HepG2 (cell line): Measurements from ENCODE around the gene SLTM. TPM values are rescaled to one million over a fixed set of nuclear protein-coding genes. Genes with fewer than 3 reads are reported as not detected.

Source experiments
- ELF4 ChIP-seq: sonication (generic); formaldehyde crosslinking; IDR thresholded peaks from 2 replicates; pipeline ENCODE4 v1.5.0; 2020; ENCODE audit warnings: missing genetic modification reagents, mild to moderate bottlenecking, moderate library complexity, borderline replicate concordance
- MAF1 ChIP-seq: sonication (generic); formaldehyde crosslinking; IDR thresholded peaks from 2 replicates; pipeline ENCODE4 v1.5.0; 2020; ENCODE audit warnings: missing genetic modification reagents, borderline replicate concordance
- NFATC3 ChIP-seq: sonication (generic); formaldehyde crosslinking; IDR thresholded peaks from 2 replicates; pipeline ENCODE4 v1.5.1; 2020; ENCODE audit warnings: mild to moderate bottlenecking, missing genetic modification reagents
- PHB2 ChIP-seq: fragments of 450-650 bp; IDR thresholded peaks from 2 replicates; pipeline ENCODE4 v1.6.1; 2018; ENCODE audit not compliant: partially characterized antibody
- PHF8 ChIP-seq: sonication (generic); formaldehyde crosslinking; IDR thresholded peaks from 2 replicates; pipeline ENCODE4 v1.5.0; 2020; ENCODE audit warnings: missing genetic modification reagents
- ZFX ChIP-seq: sonication (generic); formaldehyde crosslinking; IDR thresholded peaks from 2 replicates; pipeline ENCODE4 v1.4.0; 2020; ENCODE audit warnings: mild to moderate bottlenecking, low read depth, missing genetic modification reagents, moderate library complexity
- ZNF776 ChIP-seq: sonication (generic); formaldehyde crosslinking; IDR thresholded peaks from 2 replicates; pipeline ENCODE4 v1.4.0; 2020; ENCODE audit warnings: mild to moderate bottlenecking, missing genetic modification reagents
- polyA plus RNA-seq, 8 experiments: library from polyadenylated mRNA; depleted of rRNA in 3 of 8; stranded (reverse) in 7 of 8; unstranded in 1 of 8; fragments of >200 nt; fragmentation: Illumina TruSeq in 4 of 8; extraction: Trizol in 4 of 8; gene quantifications; 2 replicates each; pipeline versions ENCODE4 v1.2.1 to v1.2.3, GENCODE V29; 2011 to 2016; ENCODE audit warnings: low read depth in 4 of 8, missing spikeins in 1 of 8, mixed read lengths in 1 of 8; ENCODE audit not compliant: insufficient read depth in 1 of 8
- total RNA-seq, 5 experiments: library from RNA; depleted of rRNA; stranded (reverse); fragments of >200 nt; fragmentation: Illumina TruSeq; extraction: Trizol; gene quantifications; 2 replicates each; pipeline ENCODE4 v1.2.3, GENCODE V29; 2016; ENCODE audit warnings: low read depth in 1 of 5
- TF ChIP-seq, protein P1 (sequence below): sonication (generic); formaldehyde crosslinking; IDR thresholded peaks from 2 replicates; pipeline ENCODE4 v1.4.0; 2020; ENCODE audit warnings: missing genetic modification reagents
- TF ChIP-seq, protein P2 (sequence below): sonication (generic); formaldehyde crosslinking; IDR thresholded peaks from 2 replicates; pipeline ENCODE4 v1.9.0; 2022; ENCODE audit warnings: missing genetic modification reagents, mild to moderate bottlenecking, borderline replicate concordance
- TF ChIP-seq, protein P3 (sequence below): sonication (generic); formaldehyde crosslinking; IDR thresholded peaks from 2 replicates; pipeline ENCODE4 v1.4.0; 2020; ENCODE audit warnings: mild to moderate bottlenecking, missing genetic modification reagents
- TF ChIP-seq, protein P4 (sequence below): sonication (generic); formaldehyde crosslinking; IDR thresholded peaks from 2 replicates; pipeline ENCODE4 v1.4.0; 2020; ENCODE audit warnings: missing genetic modification reagents
- TF ChIP-seq, protein P5 (sequence below), 2 experiments: sonication (generic) in 1 of 2; formaldehyde crosslinking in 1 of 2; IDR thresholded peaks; 2 replicates each; pipeline versions ENCODE4 v1.6.1 to v1.9.0; 2014 to 2022; ENCODE audit warnings: antibody characterized with exemption in 1 of 2, borderline replicate concordance in 1 of 2, inconsistent platforms in 1 of 2, low read depth in 1 of 2, missing genetic modification reagents in 1 of 2
- TF ChIP-seq, protein P6 (sequence below): sonication (generic); formaldehyde crosslinking; IDR thresholded peaks from 2 replicates; pipeline ENCODE4 v1.5.0; 2020; ENCODE audit warnings: missing genetic modification reagents

The SLTM gene
- total and polyA plus RNA-seq, 2 of the 13 experiments (the other 11 are each of a cell fraction or from before 2014, with no cell fraction given), result 22.0 to 64.2 TPM

DNA sequence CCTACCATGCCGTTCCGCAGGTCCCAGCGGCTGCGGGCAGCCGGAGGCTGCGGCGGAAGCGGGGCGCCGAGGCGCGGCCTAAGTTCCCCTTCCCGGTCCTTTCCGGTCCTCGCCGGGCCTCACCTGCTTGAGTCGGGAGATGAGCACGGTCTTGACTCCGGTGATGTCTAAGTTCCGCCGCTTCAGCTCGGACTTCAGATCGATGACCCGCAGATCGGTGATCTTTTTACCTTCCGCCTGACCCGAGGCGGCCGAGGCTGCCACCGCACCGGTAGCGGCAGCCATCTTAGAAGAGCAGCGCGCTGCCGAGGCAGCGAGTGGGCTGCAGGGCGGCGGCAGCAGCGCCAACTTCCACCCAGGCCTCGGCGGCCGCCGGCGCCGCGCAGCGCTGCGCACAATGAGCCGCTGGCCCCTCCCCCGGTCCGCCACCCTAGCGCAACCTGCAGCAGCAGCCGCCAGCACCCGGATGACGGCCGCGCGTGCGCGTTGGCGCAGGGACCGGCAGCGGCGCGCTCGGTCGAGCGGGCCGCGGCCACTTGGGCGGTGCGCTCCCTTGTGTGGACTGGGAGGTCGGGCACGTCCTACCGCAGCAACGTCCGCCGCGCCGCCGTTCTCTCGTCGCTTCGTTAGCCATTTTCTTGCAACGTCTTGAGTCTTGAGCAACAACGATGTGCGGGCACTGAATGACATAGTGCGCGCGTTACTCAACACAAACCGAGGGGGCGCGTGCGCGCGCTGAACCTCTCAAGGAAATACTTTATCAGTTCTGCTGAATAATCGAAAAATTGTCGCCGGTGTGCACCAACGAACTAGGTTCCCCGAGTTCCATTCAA, at the start of gene SLTM (continued):
- TF ChIP-seq NFATC3 (CRISPR knock-in tag), result no peak
- TF ChIP-seq, protein P1, sequence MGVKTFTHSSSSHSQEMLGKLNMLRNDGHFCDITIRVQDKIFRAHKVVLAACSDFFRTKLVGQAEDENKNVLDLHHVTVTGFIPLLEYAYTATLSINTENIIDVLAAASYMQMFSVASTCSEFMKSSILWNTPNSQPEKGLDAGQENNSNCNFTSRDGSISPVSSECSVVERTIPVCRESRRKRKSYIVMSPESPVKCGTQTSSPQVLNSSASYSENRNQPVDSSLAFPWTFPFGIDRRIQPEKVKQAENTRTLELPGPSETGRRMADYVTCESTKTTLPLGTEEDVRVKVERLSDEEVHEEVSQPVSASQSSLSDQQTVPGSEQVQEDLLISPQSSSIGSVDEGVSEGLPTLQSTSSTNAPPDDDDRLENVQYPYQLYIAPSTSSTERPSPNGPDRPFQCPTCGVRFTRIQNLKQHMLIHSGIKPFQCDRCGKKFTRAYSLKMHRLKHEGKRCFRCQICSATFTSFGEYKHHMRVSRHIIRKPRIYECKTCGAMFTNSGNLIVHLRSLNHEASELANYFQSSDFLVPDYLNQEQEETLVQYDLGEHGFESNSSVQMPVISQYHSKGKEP, result 0 out of 2 replicates have a peak, but pooled peaks have one; percentile 53
- no peak for TF ChIP-seq PHB2
- TF ChIP-seq, protein P2, sequence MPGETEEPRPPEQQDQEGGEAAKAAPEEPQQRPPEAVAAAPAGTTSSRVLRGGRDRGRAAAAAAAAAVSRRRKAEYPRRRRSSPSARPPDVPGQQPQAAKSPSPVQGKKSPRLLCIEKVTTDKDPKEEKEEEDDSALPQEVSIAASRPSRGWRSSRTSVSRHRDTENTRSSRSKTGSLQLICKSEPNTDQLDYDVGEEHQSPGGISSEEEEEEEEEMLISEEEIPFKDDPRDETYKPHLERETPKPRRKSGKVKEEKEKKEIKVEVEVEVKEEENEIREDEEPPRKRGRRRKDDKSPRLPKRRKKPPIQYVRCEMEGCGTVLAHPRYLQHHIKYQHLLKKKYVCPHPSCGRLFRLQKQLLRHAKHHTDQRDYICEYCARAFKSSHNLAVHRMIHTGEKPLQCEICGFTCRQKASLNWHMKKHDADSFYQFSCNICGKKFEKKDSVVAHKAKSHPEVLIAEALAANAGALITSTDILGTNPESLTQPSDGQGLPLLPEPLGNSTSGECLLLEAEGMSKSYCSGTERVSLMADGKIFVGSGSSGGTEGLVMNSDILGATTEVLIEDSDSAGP (CRISPR knock-in tag), result peak; percentile 86
- TF ChIP-seq ELF4 (CRISPR knock-in tag), result no peak
- peak; percentile 99 for TF ChIP-seq ZFX (CRISPR knock-in tag)
- TF ChIP-seq, protein P3, sequence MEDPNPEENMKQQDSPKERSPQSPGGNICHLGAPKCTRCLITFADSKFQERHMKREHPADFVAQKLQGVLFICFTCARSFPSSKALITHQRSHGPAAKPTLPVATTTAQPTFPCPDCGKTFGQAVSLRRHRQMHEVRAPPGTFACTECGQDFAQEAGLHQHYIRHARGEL (CRISPR knock-in tag), result 0 out of 2 replicates have a peak, but pooled peaks have one; percentile 60
- TF ChIP-seq, protein P4, sequence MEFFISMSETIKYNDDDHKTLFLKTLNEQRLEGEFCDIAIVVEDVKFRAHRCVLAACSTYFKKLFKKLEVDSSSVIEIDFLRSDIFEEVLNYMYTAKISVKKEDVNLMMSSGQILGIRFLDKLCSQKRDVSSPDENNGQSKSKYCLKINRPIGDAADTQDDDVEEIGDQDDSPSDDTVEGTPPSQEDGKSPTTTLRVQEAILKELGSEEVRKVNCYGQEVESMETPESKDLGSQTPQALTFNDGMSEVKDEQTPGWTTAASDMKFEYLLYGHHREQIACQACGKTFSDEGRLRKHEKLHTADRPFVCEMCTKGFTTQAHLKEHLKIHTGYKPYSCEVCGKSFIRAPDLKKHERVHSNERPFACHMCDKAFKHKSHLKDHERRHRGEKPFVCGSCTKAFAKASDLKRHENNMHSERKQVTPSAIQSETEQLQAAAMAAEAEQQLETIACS (CRISPR knock-in tag), result peak; percentile 87
- TF ChIP-seq, protein P5, sequence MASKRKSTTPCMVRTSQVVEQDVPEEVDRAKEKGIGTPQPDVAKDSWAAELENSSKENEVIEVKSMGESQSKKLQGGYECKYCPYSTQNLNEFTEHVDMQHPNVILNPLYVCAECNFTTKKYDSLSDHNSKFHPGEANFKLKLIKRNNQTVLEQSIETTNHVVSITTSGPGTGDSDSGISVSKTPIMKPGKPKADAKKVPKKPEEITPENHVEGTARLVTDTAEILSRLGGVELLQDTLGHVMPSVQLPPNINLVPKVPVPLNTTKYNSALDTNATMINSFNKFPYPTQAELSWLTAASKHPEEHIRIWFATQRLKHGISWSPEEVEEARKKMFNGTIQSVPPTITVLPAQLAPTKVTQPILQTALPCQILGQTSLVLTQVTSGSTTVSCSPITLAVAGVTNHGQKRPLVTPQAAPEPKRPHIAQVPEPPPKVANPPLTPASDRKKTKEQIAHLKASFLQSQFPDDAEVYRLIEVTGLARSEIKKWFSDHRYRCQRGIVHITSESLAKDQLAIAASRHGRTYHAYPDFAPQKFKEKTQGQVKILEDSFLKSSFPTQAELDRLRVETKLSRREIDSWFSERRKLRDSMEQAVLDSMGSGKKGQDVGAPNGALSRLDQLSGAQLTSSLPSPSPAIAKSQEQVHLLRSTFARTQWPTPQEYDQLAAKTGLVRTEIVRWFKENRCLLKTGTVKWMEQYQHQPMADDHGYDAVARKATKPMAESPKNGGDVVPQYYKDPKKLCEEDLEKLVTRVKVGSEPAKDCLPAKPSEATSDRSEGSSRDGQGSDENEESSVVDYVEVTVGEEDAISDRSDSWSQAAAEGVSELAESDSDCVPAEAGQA (IDR thresholded peaks at IDR 0.05; ENCODE audit: low read depth), result no peak
- TF ChIP-seq, protein P5 (CRISPR knock-in tag; IDR thresholded peaks at IDR 0.05; ENCODE audit: borderline replicate concordance), result peak; percentile 51; the same call in 1 of the 2 replicates
- TF ChIP-seq PHF8 (CRISPR knock-in tag), result peak; percentile 99
- TF ChIP-seq ZNF776 (CRISPR knock-in tag), result peak; percentile 94; the same call in 1 of the 2 replicates
- TF ChIP-seq, protein P6, sequence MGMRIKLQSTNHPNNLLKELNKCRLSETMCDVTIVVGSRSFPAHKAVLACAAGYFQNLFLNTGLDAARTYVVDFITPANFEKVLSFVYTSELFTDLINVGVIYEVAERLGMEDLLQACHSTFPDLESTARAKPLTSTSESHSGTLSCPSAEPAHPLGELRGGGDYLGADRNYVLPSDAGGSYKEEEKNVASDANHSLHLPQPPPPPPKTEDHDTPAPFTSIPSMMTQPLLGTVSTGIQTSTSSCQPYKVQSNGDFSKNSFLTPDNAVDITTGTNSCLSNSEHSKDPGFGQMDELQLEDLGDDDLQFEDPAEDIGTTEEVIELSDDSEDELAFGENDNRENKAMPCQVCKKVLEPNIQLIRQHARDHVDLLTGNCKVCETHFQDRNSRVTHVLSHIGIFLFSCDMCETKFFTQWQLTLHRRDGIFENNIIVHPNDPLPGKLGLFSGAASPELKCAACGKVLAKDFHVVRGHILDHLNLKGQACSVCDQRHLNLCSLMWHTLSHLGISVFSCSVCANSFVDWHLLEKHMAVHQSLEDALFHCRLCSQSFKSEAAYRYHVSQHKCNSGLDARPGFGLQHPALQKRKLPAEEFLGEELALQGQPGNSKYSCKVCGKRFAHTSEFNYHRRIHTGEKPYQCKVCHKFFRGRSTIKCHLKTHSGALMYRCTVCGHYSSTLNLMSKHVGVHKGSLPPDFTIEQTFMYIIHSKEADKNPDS (CRISPR knock-in tag), result no peak
- TF ChIP-seq MAF1 (CRISPR knock-in tag), result 0 out of 2 replicates have a peak, but pooled peaks have one; percentile 44
